Measurements from ENCODE around the gene RASA3.

- TF ChIP-seq POLR2A (IDR thresholded peaks at IDR 0.05) (no peak), CTCF (IDR thresholded peaks at IDR 0.05) (no peak)
Observed at GRCh38 chr13:114108141-114108761, 24.2 kb downstream of the RASA3 start.
